ACC112 (cell line): ENCODE measurements around the gene TUSC2.

ENCODE experiments used
- H2AFZ ChIP-seq: fragments of 200-600 bp; sonication (generic); one replicate; pipeline ENCODE4 v1.6.0; 2017; ENCODE audit warnings: antibody characterized with exemption, low read length; ENCODE audit not compliant: unreplicated experiment
- H3K27ac ChIP-seq: fragments of 200-600 bp; sonication (generic); 2 replicates; pipeline ENCODE4 v1.5.1; 2014; ENCODE audit warnings: low read depth, mild to moderate bottlenecking, antibody characterized with exemption, low read length, moderate library complexity
- H3K27me3 ChIP-seq: fragments of 200-600 bp; sonication (generic); 2 replicates; pipeline ENCODE4 v1.6.1; 2014; ENCODE audit warnings: mild to moderate bottlenecking, antibody characterized with exemption, low read length, moderate library complexity, mixed read lengths; ENCODE audit not compliant: insufficient read depth
- H3K36me3 ChIP-seq: fragments of 200-600 bp; sonication (generic); 2 replicates; pipeline ENCODE4 v1.6.1; 2016; ENCODE audit warnings: mild to moderate bottlenecking, antibody characterized with exemption, low read length, moderate library complexity, mixed read lengths; ENCODE audit not compliant: insufficient read depth
- H3K4me1 ChIP-seq: fragments of 200-600 bp; sonication (generic); one replicate; pipeline ENCODE4 v1.6.1; 2016; ENCODE audit warnings: low read length, mixed read lengths; ENCODE audit not compliant: insufficient read depth, unreplicated experiment, control insufficient read depth
- H3K4me3 ChIP-seq: fragments of 200-600 bp; sonication (generic); 2 replicates; pipeline ENCODE4 v1.5.1; 2014; ENCODE audit warnings: mild to moderate bottlenecking, low read depth, low read length
- H3K79me2 ChIP-seq: fragments of 200-600 bp; sonication (generic); one replicate; pipeline ENCODE4 v1.6.0; 2016; ENCODE audit warnings: low read length; ENCODE audit not compliant: control insufficient read depth, unreplicated experiment, insufficient read depth

The TUSC2 gene

GRCh38 chr3:50365080-50365841 lies 37.2 kb upstream of the TUSC2 start:
- H3K4me1 ChIP-seq = no peaks in the 10 kb centered on the region
- H3K4me3 ChIP-seq = peak overlapping the region; percentile 73
- H3K36me3 ChIP-seq = no peaks in the 10 kb centered on the region
- no peaks in the 10 kb centered on the region for H3K79me2 ChIP-seq
- H3K27me3 ChIP-seq = peaks cover 9% of the 10 kb centered on the region
- H2AFZ ChIP-seq = peak overlapping the region; percentile 15
- no peak overlapping the region for H3K27ac ChIP-seq

GRCh38 chr3:50364573-50365079 lies 36.6 kb upstream of the TUSC2 start:
- no peaks in the 10 kb centered on the region for H3K4me1 ChIP-seq
- no peak overlapping the region for H2AFZ ChIP-seq
- H3K27ac ChIP-seq = no peak overlapping the region
- H3K79me2 ChIP-seq = no peaks in the 10 kb centered on the region
- no peaks in the 10 kb centered on the region for H3K36me3 ChIP-seq
- H3K4me3 ChIP-seq = peak overlapping the region; percentile 73
- H3K27me3 ChIP-seq = peaks cover 9% of the 10 kb centered on the region

GRCh38 chr3:50359760-50360110 lies 31.7 kb upstream of the TUSC2 start:
- peak overlapping the region; percentile 88 for H3K4me3 ChIP-seq

GRCh38 chr3:50358911-50359759 lies 31.1 kb upstream of the TUSC2 start, which contains the start of gene TMEM115:
Gene TMEM115 (minus strand): TSS chr3:50359521. CDS start chr3:50359063, 458 bp downstream.
- H3K4me1 ChIP-seq = peaks cover 27% of the 10 kb centered on the region
- H3K79me2 ChIP-seq = peaks cover 50% of the 10 kb centered on the region
- H2AFZ ChIP-seq = peak within 1 kb of the TSS; percentile 85
- peak within 1 kb of the TSS; percentile 69 for H3K27ac ChIP-seq
- H3K27me3 ChIP-seq = no peaks in the 10 kb centered on the region
- H3K4me3 ChIP-seq = peak within 1 kb of the TSS; percentile 88
- H3K36me3 ChIP-seq = no peaks in the 10 kb centered on the region

More at GRCh38 chr3:50359760-50360110, 31.7 kb upstream of the TUSC2 start:
- Histone ChIP-seq H3K4me1 (peaks cover 27% of the 10 kb centered on the region), H3K79me2 (peaks cover 45% of the 10 kb centered on the region), H3K27me3 (no peaks in the 10 kb centered on the region), H3K27ac (no peak overlapping the region), H3K36me3 (no peaks in the 10 kb centered on the region), H2AFZ (peak overlapping the region; percentile 85)

GRCh38 chr3:50358355-50358910 lies 30.4 kb upstream of the TUSC2 start:
- Histone ChIP-seq H3K4me1 (peaks cover 27% of the 10 kb centered on the region), H3K36me3 (no peaks in the 10 kb centered on the region), H3K79me2 (peaks cover 53% of the 10 kb centered on the region), H3K4me3 (peak overlapping the region; percentile 88), H3K27ac (peak overlapping the region; percentile 69; the same call in 1 of the 2 replicates), H2AFZ (no peak overlapping the region), H3K27me3 (no peaks in the 10 kb centered on the region)

GRCh38 chr3:50357481-50357880 lies 29.5 kb upstream of the TUSC2 start:
- Histone ChIP-seq H3K27me3 (no peaks in the 10 kb centered on the region), H3K27ac (no peak overlapping the region), H2AFZ (no peak overlapping the region), H3K4me1 (peaks cover 27% of the 10 kb centered on the region), H3K79me2 (peaks cover 53% of the 10 kb centered on the region), H3K36me3 (no peaks in the 10 kb centered on the region), H3K4me3 (peak overlapping the region; percentile 88)

GRCh38 chr3:50356553-50356952 lies 28.5 kb upstream of the TUSC2 start:
- H2AFZ ChIP-seq = no peak overlapping the region
- H3K27me3 ChIP-seq = no peaks in the 10 kb centered on the region
- H3K36me3 ChIP-seq = no peaks in the 10 kb centered on the region
- peaks cover 32% of the 10 kb centered on the region for H3K4me1 ChIP-seq
- peaks cover 58% of the 10 kb centered on the region for H3K79me2 ChIP-seq
- no peak overlapping the region for H3K27ac ChIP-seq
- peak overlapping the region; percentile 88 for H3K4me3 ChIP-seq

- Histone ChIP-seq H3K79me2 (peaks cover 60% of the 10 kb centered on the region), H3K36me3 (no peaks in the 10 kb centered on the region), H3K27me3 (no peaks in the 10 kb centered on the region), H3K4me1 (peaks cover 36% of the 10 kb centered on the region), H2AFZ (no peak overlapping the region), H3K27ac (no peak overlapping the region), H3K4me3 (peak overlapping the region; percentile 88)
Observed at GRCh38 chr3:50355829-50356552, 28.0 kb upstream of the TUSC2 start.

GRCh38 chr3:50354850-50355249 lies 26.8 kb upstream of the TUSC2 start:
- Histone ChIP-seq H3K4me1 (peaks cover 38% of the 10 kb centered on the region), H3K36me3 (no peaks in the 10 kb centered on the region), H3K79me2 (peaks cover 65% of the 10 kb centered on the region)

GRCh38 chr3:50354186-50354764 lies 26.3 kb upstream of the TUSC2 start:
- Histone ChIP-seq H3K36me3 (no peaks in the 10 kb centered on the region), H2AFZ (no peak overlapping the region), H3K79me2 (peaks cover 70% of the 10 kb centered on the region), H3K4me3 (no peak overlapping the region), H3K4me1 (peaks cover 41% of the 10 kb centered on the region), H3K27me3 (no peaks in the 10 kb centered on the region), H3K27ac (no peak overlapping the region)

More at GRCh38 chr3:50354850-50355249, 26.8 kb upstream of the TUSC2 start:
- Histone ChIP-seq H3K27ac (no peak overlapping the region), H3K27me3 (no peaks in the 10 kb centered on the region), H2AFZ (no peak overlapping the region), H3K4me3 (no peak overlapping the region)
